Tibial artery (tissue), 4 donors: Measurements from ENCODE around the gene GID8.

Experiments
- DNase-seq, 2 donors: peaks; one replicate each; pipeline ENCODE4 v3.0.0-alpha.2; 2019
- H3K27ac ChIP-seq, 2 donors: fragments of 200-600 bp; sonication (generic) in 1 of 2; 1 replicate in 1 of 2; 2 replicates in 1 of 2; pipeline ENCODE4 v1.5.1; 2018 to 2019; ENCODE audit warnings: mild to moderate bottlenecking in 1 of 2
- H3K27me3 ChIP-seq, 2 donors: fragments of 200-600 bp; sonication (generic) in 1 of 2; one replicate each; pipeline versions ENCODE4 v1.5.1 to v1.6.0; 2016 to 2019
- H3K36me3 ChIP-seq, 3 donors: fragments of 200-600 bp; sonication (generic) in 2 of 3; one replicate each; pipeline ENCODE4 v1.5.1; 2016 to 2019; ENCODE audit warnings: mild to moderate bottlenecking in 2 of 3
- H3K4me1 ChIP-seq, 4 donors: fragments of 200-600 bp; sonication (generic) in 2 of 4; 1 replicate in 3 of 4; 2 replicates in 1 of 4; pipeline ENCODE4 v1.5.1; 2016 to 2019
- H3K4me3 ChIP-seq, 2 donors: fragments of 200-600 bp; sonication (generic) in 1 of 2; 1 replicate in 1 of 2; 2 replicates in 1 of 2; pipeline ENCODE4 v1.5.1; 2018 to 2019; ENCODE audit warnings: mild to moderate bottlenecking in 2 of 2
- H3K9me3 ChIP-seq, 3 donors: fragments of 200-600 bp; sonication (generic) in 1 of 3; one replicate each; pipeline ENCODE4 v1.5.1; 2016 to 2019
- CTCF ChIP-seq, 2 experiments: fragments of 200-600 bp in 1 of 2; fragments of 450-650 bp in 1 of 2; IDR thresholded peaks; one replicate each; pipeline ENCODE4 v1.5.1; 2017 to 2019; ENCODE audit warnings: antibody characterized with exemption in 2 of 2, mild to moderate bottlenecking in 1 of 2, moderate library complexity in 1 of 2
- intact Hi-C: fragments of 100-400 bp; cut with DNase I; formaldehyde crosslinking; loops from one replicate; pipeline ENCODE4 v1.15.0; 2023; ENCODE audit warnings: low total_unique reads

The GID8 gene

GRCh38 chr20:62928246-62928939, 9.6 kb upstream of the GID8 start:
- TF ChIP-seq CTCF (IDR thresholded peaks at IDR 0.05), result no peak
- Histone ChIP-seq H3K4me1 (peaks cover 0 to 52% (median 42%) of the 10 kb centered on the region in 4 donors), H3K9me3 (no peaks in the 10 kb centered on the region), H3K27ac (peak overlapping the region; percentile 75 to 77), H3K4me3 (peak overlapping the region; percentile 50 to 62), H3K27me3 (no peaks in the 10 kb centered on the region), H3K36me3 (no peaks in the 10 kb centered on the region)
- DNase-seq, result peak in 1 of 2 donors; percentile 54
- intact Hi-C loops, result no loop called here

GRCh38 chr20:62929051-62929538, 8.9 kb upstream of the GID8 start:
- no peaks in the 10 kb centered on the region for H3K27me3 ChIP-seq
- H3K27ac ChIP-seq, result peak overlapping the region; percentile 75 to 77
- intact Hi-C loops, result no loop called here
- peaks cover 0 to 50% (median 38%) of the 10 kb centered on the region in 4 donors for H3K4me1 ChIP-seq
- H3K36me3 ChIP-seq, result no peaks in the 10 kb centered on the region
- H3K4me3 ChIP-seq, result peak overlapping the region; percentile 50 to 62
- H3K9me3 ChIP-seq, result no peaks in the 10 kb centered on the region
- no peak for TF ChIP-seq CTCF (IDR thresholded peaks at IDR 0.05)
- DNase-seq, result peak; percentile 54 to 77

GRCh38 chr20:62931464-62931863, 6.5 kb upstream of the GID8 start:
- no peak overlapping the region for H3K27ac ChIP-seq
- H3K27me3 ChIP-seq, result no peaks in the 10 kb centered on the region
- H3K4me1 ChIP-seq, result peaks cover 0 to 60% (median 46%) of the 10 kb centered on the region in 4 donors
- peak in 1 of 2 donors; percentile 13 for DNase-seq
- no peak for TF ChIP-seq CTCF (IDR thresholded peaks at IDR 0.05)
- H3K36me3 ChIP-seq, result peaks cover 0 to 5% (median 0%) of the 10 kb centered on the region in 3 donors
- intact Hi-C loops, result loop anchor here (10.0 kb wide), 1 partner anchor 57 kb away; no protein-coding TSS in a partner anchor
- no peaks in the 10 kb centered on the region for H3K9me3 ChIP-seq
- H3K4me3 ChIP-seq, result no peak overlapping the region

GRCh38 chr20:62933966-62934365, 4.0 kb upstream of the GID8 start:
- Histone ChIP-seq H3K4me1 (peaks cover 0 to 45% (median 31%) of the 10 kb centered on the region in 4 donors), H3K9me3 (no peaks in the 10 kb centered on the region), H3K27me3 (no peaks in the 10 kb centered on the region), H3K36me3 (peaks cover 0 to 5% (median 0%) of the 10 kb centered on the region in 3 donors), H3K4me3 (no peak overlapping the region), H3K27ac (no peak overlapping the region)
- intact Hi-C loops, result loop anchor here (10.0 kb wide), 1 partner anchor 59 kb away; no protein-coding TSS in a partner anchor
- peak in 1 of 2 donors; percentile 19 for DNase-seq
- TF ChIP-seq CTCF (IDR thresholded peaks at IDR 0.05), result no peak

GRCh38 chr20:62935204-62935967, 2.6 kb upstream of the GID8 start:
- Histone ChIP-seq H3K4me3 (peak overlapping the region in 1 of 2 donors; percentile 76), H3K27me3 (no peaks in the 10 kb centered on the region), H3K36me3 (peaks cover 0 to 5% (median 0%) of the 10 kb centered on the region in 3 donors), H3K4me1 (peaks cover 0 to 50% (median 34%) of the 10 kb centered on the region in 4 donors), H3K27ac (no peak overlapping the region), H3K9me3 (no peaks in the 10 kb centered on the region)
- TF ChIP-seq CTCF (IDR thresholded peaks at IDR 0.05), result no peak
- no peak for DNase-seq
- intact Hi-C loops, result loop anchor here (5.0 to 10.0 kb wide), 2 partner anchors 61 to 123 kb away; no protein-coding TSS in a partner anchor
